Trophoblast cell (in vitro differentiated cells and primary cell): Measurements from ENCODE around the gene CD2.

Source experiments
- DNase-seq, 2 donors: peaks; one replicate each; pipeline ENCODE4 v3.0.0-alpha.2; 2016
- H2AFZ ChIP-seq: 2 replicates; pipeline ENCODE4 v1.6.1; 2013; ENCODE audit warnings: low read length, moderate library complexity, mild to moderate bottlenecking; ENCODE audit not compliant: insufficient read depth, poor library complexity
- H2AK5ac ChIP-seq: 2 replicates; pipeline ENCODE4 v1.6.1; 2013; ENCODE audit warnings: mild to moderate bottlenecking, low read length
- H2BK120ac ChIP-seq: 2 replicates; pipeline ENCODE4 v1.6.1; 2013; ENCODE audit warnings: low read length, mild to moderate bottlenecking, moderate library complexity; ENCODE audit not compliant: insufficient read depth, poor library complexity
- H2BK12ac ChIP-seq: 2 replicates; pipeline ENCODE4 v1.6.1; 2013; ENCODE audit warnings: mild to moderate bottlenecking, low read length, moderate library complexity
- H2BK5ac ChIP-seq: 2 replicates; pipeline ENCODE4 v1.6.1; 2013; ENCODE audit warnings: low read length, low read depth, moderate library complexity, mild to moderate bottlenecking; ENCODE audit not compliant: poor library complexity
- H3K14ac ChIP-seq: 2 replicates; pipeline ENCODE4 v1.6.1; 2013; ENCODE audit warnings: mild to moderate bottlenecking, low read length
- H3K18ac ChIP-seq: 2 replicates; pipeline ENCODE4 v1.6.1; 2013; ENCODE audit warnings: mild to moderate bottlenecking, low read length
- H3K23ac ChIP-seq: 2 replicates; pipeline ENCODE4 v1.6.1; 2013; ENCODE audit warnings: low read length
- H3K27ac ChIP-seq: 2 replicates; pipeline ENCODE4 v1.5.1; 2013; ENCODE audit warnings: low read depth, mild to moderate bottlenecking, inconsistent platforms, low read length, moderate library complexity
- H3K27me3 ChIP-seq: 2 replicates; pipeline ENCODE4 v1.6.1; 2013; ENCODE audit warnings: inconsistent platforms, mild to moderate bottlenecking, low read length, moderate library complexity; ENCODE audit not compliant: insufficient read depth
- H3K36me3 ChIP-seq, 2 experiments: 1 replicate in 1 of 2; 2 replicates in 1 of 2; pipeline ENCODE4 v1.6.1; 2013; ENCODE audit warnings: low read length in 2 of 2, mild to moderate bottlenecking in 2 of 2, moderate library complexity in 1 of 2; ENCODE audit not compliant: insufficient read depth in 2 of 2, control insufficient read depth in 1 of 2
- H3K4ac ChIP-seq: 2 replicates; pipeline ENCODE4 v1.6.1; 2013; ENCODE audit warnings: low read depth, mild to moderate bottlenecking, low read length, moderate library complexity
- H3K4me1 ChIP-seq, 2 experiments: 1 replicate in 1 of 2; 2 replicates in 1 of 2; pipeline ENCODE4 v1.6.1; 2013; ENCODE audit warnings: low read length in 2 of 2, mild to moderate bottlenecking in 2 of 2, moderate library complexity in 1 of 2; ENCODE audit not compliant: insufficient read depth in 2 of 2, control insufficient read depth in 1 of 2
- H3K4me2 ChIP-seq: 2 replicates; pipeline ENCODE4 v1.6.1; 2013; ENCODE audit warnings: inconsistent platforms, mild to moderate bottlenecking, low read length, moderate library complexity
- H3K4me3 ChIP-seq: 2 replicates; pipeline ENCODE4 v1.5.1; 2013; ENCODE audit warnings: mild to moderate bottlenecking, low read depth, low read length, inconsistent platforms
- H3K79me1 ChIP-seq: one replicate; pipeline ENCODE4 v1.6.1; 2013; ENCODE audit warnings: low read length
- H3K79me2 ChIP-seq: 2 replicates; pipeline ENCODE4 v1.6.1; 2013; ENCODE audit warnings: low read length, mild to moderate bottlenecking; ENCODE audit not compliant: control insufficient read depth, insufficient read depth, poor library complexity
- H3K9ac ChIP-seq: 2 replicates; pipeline ENCODE4 v1.6.1; 2013; ENCODE audit warnings: mild to moderate bottlenecking, low read length
- H3K9me3 ChIP-seq: 2 replicates; pipeline ENCODE4 v1.6.1; 2013; ENCODE audit warnings: low read depth, mild to moderate bottlenecking, control low read depth, inconsistent platforms, low read length; ENCODE audit not compliant: insufficient read depth
- H4K12ac ChIP-seq: 2 replicates; pipeline ENCODE4 v1.6.1; 2013; ENCODE audit warnings: low read depth, mild to moderate bottlenecking, low read length, moderate library complexity
- H4K8ac ChIP-seq: 2 replicates; pipeline ENCODE4 v1.6.1; 2013; ENCODE audit warnings: low read depth, mild to moderate bottlenecking, low read length, moderate library complexity
- H4K91ac ChIP-seq: one replicate; pipeline ENCODE4 v1.6.1; 2013; ENCODE audit warnings: low read depth, mild to moderate bottlenecking, low read length, moderate library complexity
- WGBS: extraction: QIAGEN DNeasy Blood & Tissue Kit; methylation state at CpG from one replicate; pipeline ENCODE4 v1.1.7; 2013; ENCODE audit warnings: missing lambda C conversion rate; ENCODE audit not compliant: insufficient read length, insufficient coverage; ENCODE audit errors: extremely low coverage; 5-methylcytosine and 5-hydroxymethylcytosine counted together

CD2 gene

DNA sequence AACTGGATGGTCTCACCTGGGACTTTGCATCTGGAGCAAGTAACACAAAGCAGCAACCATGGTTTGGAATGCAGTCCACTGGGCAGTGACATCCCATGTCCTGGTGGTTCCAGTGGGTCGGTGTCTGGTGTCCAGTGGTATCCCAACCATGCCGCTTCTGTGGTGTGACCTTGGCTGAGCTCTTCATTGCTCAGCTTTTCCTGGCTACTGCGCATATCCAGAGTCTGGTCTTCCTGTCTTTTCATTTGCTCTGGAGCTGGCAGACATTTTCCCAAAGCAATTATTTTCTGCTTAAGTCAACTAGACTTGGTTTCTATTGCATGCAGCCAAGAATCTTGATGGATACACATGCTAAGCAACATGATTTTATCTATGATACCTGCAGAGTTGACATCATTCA, 28.4 kb upstream of the CD2 start:
- Histone ChIP-seq H2AFZ (no peak overlapping the region), H2BK12ac (no peak overlapping the region), H3K27me3 (no peaks in the 10 kb centered on the region), H3K9ac (no peak overlapping the region), H3K27ac (no peak overlapping the region), H2BK120ac (no peak overlapping the region), H3K4me1 (peaks cover 6% of the 10 kb centered on the region in 2 experiments), H3K4ac (no peak overlapping the region), H3K4me2 (no peak overlapping the region), H4K12ac (no peak overlapping the region), H3K23ac (no peak overlapping the region), H2BK5ac (no peak overlapping the region), H3K18ac (no peak overlapping the region), H3K14ac (no peak overlapping the region), H4K91ac (no peak overlapping the region), H3K36me3 (no peaks in the 10 kb centered on the region), H3K79me2 (no peaks in the 10 kb centered on the region), H2AK5ac (no peak overlapping the region), H3K9me3 (no peaks in the 10 kb centered on the region), H4K8ac (no peak overlapping the region), H3K79me1 (no peaks in the 10 kb centered on the region), H3K4me3 (no peak overlapping the region)
- peak in 1 of 2 donors; percentile 23 for DNase-seq
- no CpG with 5 or more reads among the region's 3 CpGs for WGBS

DNA sequence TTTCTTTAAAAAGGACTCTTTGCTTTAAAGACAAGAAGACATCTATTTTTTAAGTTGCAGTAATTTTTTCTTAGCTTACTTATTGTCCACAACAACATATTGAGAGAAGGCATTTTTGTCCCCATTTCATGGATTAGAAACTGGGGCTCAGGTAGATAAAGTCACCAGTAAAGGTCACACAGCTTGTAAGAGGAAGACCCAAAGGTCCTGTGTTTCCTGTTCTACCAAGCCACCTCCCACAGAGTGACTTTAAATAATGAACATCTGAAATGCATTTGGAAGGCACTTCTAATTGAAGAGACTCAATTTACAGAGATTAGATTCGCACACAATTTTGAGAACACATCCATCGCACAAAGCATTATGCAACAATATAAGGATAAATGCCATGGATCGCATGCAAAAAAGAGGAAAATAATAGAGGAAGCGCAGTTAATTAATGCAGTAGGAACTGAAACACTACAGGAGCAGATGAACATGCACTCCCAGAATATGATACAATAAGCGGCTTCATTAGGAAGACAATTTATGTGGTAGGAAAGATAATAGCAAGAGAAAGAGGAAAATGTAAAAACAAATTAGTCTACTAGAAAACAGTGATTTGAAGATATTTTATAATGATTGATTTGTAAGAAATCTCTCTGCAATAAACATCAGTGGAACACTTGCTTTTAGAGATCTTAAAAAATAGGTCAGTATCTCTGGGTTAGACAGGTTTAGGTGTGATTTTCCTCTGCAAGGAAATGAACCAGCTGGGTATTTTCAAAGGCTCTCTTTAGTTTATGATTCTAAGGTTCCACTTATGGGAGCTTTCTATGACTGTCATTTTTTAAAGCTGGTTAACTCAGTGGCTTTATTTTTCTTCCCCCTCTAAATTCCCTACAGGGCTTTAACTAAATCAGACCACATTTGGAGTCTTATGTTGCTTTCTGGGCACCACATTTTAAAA, 27.1 kb upstream of the CD2 start:
- Histone ChIP-seq H3K18ac (no peak overlapping the region), H3K4ac (no peak overlapping the region), H2AK5ac (no peak overlapping the region), H3K79me1 (no peaks in the 10 kb centered on the region), H3K14ac (no peak overlapping the region), H4K8ac (no peak overlapping the region), H2BK120ac (no peak overlapping the region), H2BK12ac (no peak overlapping the region), H3K4me1 (peaks cover 0 to under 1% of the 10 kb centered on the region in 2 experiments), H4K91ac (no peak overlapping the region), H3K4me2 (no peak overlapping the region), H3K9ac (no peak overlapping the region), H4K12ac (no peak overlapping the region), H3K4me3 (no peak overlapping the region), H3K27me3 (no peaks in the 10 kb centered on the region), H3K23ac (no peak overlapping the region), H3K9me3 (no peaks in the 10 kb centered on the region), H2BK5ac (no peak overlapping the region), H2AFZ (no peak overlapping the region), H3K27ac (no peak overlapping the region), H3K36me3 (no peaks in the 10 kb centered on the region), H3K79me2 (no peaks in the 10 kb centered on the region)
- no CpG with 5 or more reads among the region's 5 CpGs for WGBS
- DNase-seq, result no peak

DNA sequence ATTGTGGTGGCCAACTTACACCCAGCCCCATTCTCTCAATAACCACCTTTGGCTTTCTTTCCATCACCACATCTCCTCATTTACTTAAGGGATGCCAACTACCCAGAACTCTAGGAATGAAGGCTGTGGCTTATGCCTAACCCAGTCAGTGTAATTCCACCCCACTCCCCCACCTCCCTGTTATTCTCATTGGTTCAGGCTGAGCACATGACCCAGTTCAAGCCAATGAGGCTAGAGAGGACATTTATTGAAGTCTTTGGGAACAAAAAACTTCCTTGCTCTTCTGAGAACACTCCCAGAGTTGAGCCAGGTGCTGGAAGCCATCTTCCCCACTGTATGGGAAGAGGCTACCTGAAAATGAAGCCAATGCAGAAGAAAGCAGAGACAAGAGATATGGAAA, 22.8 kb upstream of the CD2 start:
- H3K9me3 ChIP-seq, result no peaks in the 10 kb centered on the region
- no peak overlapping the region for H2BK12ac ChIP-seq
- no peak overlapping the region for H3K23ac ChIP-seq
- H3K27me3 ChIP-seq, result no peaks in the 10 kb centered on the region
- no peak for DNase-seq
- no peak overlapping the region for H4K91ac ChIP-seq
- no peak overlapping the region for H2AK5ac ChIP-seq
- H3K18ac ChIP-seq, result no peak overlapping the region
- H3K4me3 ChIP-seq, result no peak overlapping the region
- no peak overlapping the region for H4K8ac ChIP-seq
- H4K12ac ChIP-seq, result no peak overlapping the region
- no peak overlapping the region for H3K4me2 ChIP-seq
- no peak overlapping the region for H2BK120ac ChIP-seq
- H3K4ac ChIP-seq, result no peak overlapping the region
- H3K79me2 ChIP-seq, result no peaks in the 10 kb centered on the region
- H3K27ac ChIP-seq, result no peak overlapping the region
- H3K79me1 ChIP-seq, result no peaks in the 10 kb centered on the region
- no peak overlapping the region for H3K9ac ChIP-seq
- H3K14ac ChIP-seq, result no peak overlapping the region
- H3K4me1 ChIP-seq, result peaks cover 0 to 3% of the 10 kb centered on the region in 2 experiments
- no peak overlapping the region for H2AFZ ChIP-seq
- no peak overlapping the region for H2BK5ac ChIP-seq
- no peaks in the 10 kb centered on the region for H3K36me3 ChIP-seq

DNA sequence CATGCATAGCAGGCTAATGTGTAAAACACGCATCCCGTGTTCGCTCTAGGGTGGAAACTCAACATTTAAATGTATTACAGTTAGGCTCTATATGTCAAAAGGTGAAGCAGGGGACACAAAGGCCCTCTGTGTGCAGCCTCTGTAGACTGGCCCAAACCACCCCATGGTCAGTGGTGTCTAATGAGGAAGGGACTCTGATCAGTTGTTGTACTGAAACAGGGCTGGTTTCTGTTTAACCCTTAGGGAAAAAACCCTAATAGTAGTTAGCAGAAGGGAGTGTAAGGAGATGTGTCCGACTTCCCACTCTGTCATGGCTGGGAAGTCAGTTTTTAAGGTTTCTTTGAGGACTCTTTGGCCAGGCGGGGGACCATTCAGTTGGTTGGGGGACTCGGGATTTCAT, 21.5 kb upstream of the CD2 start:
- no peak overlapping the region for H3K23ac ChIP-seq
- no peak overlapping the region for H2BK12ac ChIP-seq
- no peak overlapping the region for H3K4ac ChIP-seq
- no peak overlapping the region for H3K14ac ChIP-seq
- no peak overlapping the region for H3K27ac ChIP-seq
- no peak overlapping the region for H3K18ac ChIP-seq
- no peak overlapping the region for H3K9ac ChIP-seq
- DNase-seq, result no peak
- H3K79me1 ChIP-seq, result no peaks in the 10 kb centered on the region
- no peak overlapping the region for H4K91ac ChIP-seq
- no CpG with 5 or more reads among the region's 6 CpGs for WGBS
- no peak overlapping the region for H3K4me2 ChIP-seq
- H2BK5ac ChIP-seq, result no peak overlapping the region
- H2BK120ac ChIP-seq, result no peak overlapping the region
- no peak overlapping the region for H4K12ac ChIP-seq
- no peaks in the 10 kb centered on the region for H3K9me3 ChIP-seq
- H3K79me2 ChIP-seq, result no peaks in the 10 kb centered on the region
- H3K4me1 ChIP-seq, result peaks cover 0 to 3% of the 10 kb centered on the region in 2 experiments
- H2AK5ac ChIP-seq, result no peak overlapping the region
- H3K36me3 ChIP-seq, result no peaks in the 10 kb centered on the region
- H4K8ac ChIP-seq, result no peak overlapping the region
- H3K4me3 ChIP-seq, result no peak overlapping the region
- H2AFZ ChIP-seq, result no peak overlapping the region
- no peaks in the 10 kb centered on the region for H3K27me3 ChIP-seq
